ENCODE data around the gene SET. TPM values are rescaled to one million over a fixed set of nuclear protein-coding genes. Genes with fewer than 3 reads are reported as not detected.

The SET gene
- total and polyA plus RNA-seq, 5 donors: 86.1 to 210 (median 190) TPM

- peak; percentile 40 to 76 for ATAC-seq
- Histone ChIP-seq H3K4me3 (ENCODE audit: low read length) (peak overlapping the region; percentile 75), H3K27me3 (ENCODE audit: control insufficient read depth, insufficient read depth) (no peaks in the 10 kb centered on the region), H3K9me3 (ENCODE audit: control insufficient read depth, low read length) (no peaks in the 10 kb centered on the region), H3K4me1 (ENCODE audit: control insufficient read depth, insufficient read depth, low read length) (no peaks in the 10 kb centered on the region), H3K27ac (ENCODE audit: low read length) (peak overlapping the region; percentile 77)
- WGBS: 7% methylated on average over 55 of the region's 55 CpGs
- intact Hi-C loops (cut with DNase I): no loop called here
- DNase-seq: peak; percentile 75 to 82 (median 76)
Measured at GRCh38 chr9:128702949-128703615, 14.1 kb downstream of the SET start.

DNA sequence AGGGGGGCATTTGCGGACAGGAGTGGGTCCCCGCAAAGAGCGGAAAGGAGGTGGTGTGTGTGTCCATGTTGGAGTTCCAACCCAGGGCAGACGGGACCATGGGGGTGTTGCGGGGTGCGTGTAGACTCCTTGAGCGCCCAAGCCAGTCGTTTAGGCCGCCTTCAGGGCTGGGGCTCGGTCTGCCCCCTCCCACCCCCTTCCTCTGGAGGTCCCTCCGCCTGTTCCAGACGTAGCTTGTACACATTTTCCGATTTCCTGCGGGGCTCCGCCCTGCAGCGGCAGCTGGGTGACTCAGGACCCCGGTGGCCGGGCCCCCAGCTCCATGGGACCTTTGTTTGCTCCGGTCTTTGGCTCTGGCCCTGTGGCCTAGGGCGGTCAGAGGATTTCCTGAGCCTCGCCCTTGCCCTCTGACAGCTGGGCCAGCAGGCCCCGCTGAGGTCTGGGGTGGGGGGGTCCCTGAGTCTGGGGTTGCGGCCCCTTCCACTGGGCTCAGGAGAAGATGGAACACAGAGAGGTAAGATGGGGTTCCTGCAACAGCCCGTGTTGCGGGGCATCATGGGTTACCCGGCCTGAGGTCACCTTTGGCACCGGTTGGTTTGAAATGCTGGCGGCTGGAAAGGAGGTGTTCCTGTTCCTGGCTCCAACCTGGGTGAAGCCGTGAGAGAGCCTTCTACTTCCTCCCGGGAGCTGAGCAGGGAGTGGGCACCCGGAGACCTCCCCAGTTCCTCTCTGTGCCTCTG, 14.8 kb downstream of the SET start:
- peak overlapping the region; percentile 75 for H3K4me3 ChIP-seq (ENCODE audit: low read length)
- H3K27me3 ChIP-seq (ENCODE audit: control insufficient read depth, insufficient read depth): no peaks in the 10 kb centered on the region
- no peaks in the 10 kb centered on the region for H3K9me3 ChIP-seq (ENCODE audit: control insufficient read depth, low read length)
- peak overlapping the region; percentile 77 for H3K27ac ChIP-seq (ENCODE audit: low read length)
- intact Hi-C loops (cut with DNase I): no loop called here
- 69% methylated on average over 31 of the region's 31 CpGs for WGBS
- ATAC-seq (peak; percentile 60 to 87), DNase-seq (peak; percentile 85 to 89 (median 85))
- no peaks in the 10 kb centered on the region for H3K4me1 ChIP-seq (ENCODE audit: control insufficient read depth, insufficient read depth, low read length)

GRCh38 chr9:128704356-128704670, 15.3 kb downstream of the SET start:
- no peak overlapping the region for H3K4me3 ChIP-seq (ENCODE audit: low read length)
- no peak for ATAC-seq
- H3K27me3 ChIP-seq (ENCODE audit: control insufficient read depth, insufficient read depth): no peaks in the 10 kb centered on the region
- no peaks in the 10 kb centered on the region for H3K4me1 ChIP-seq (ENCODE audit: control insufficient read depth, insufficient read depth, low read length)
- no peaks in the 10 kb centered on the region for H3K9me3 ChIP-seq (ENCODE audit: control insufficient read depth, low read length)
- H3K27ac ChIP-seq (ENCODE audit: low read length): peak overlapping the region; percentile 32
- intact Hi-C loops (cut with DNase I): no loop called here
- DNase-seq: no peak
- whole genome bisulfite sequencing: 86% methylated on average over 5 of the region's 5 CpGs

DNA sequence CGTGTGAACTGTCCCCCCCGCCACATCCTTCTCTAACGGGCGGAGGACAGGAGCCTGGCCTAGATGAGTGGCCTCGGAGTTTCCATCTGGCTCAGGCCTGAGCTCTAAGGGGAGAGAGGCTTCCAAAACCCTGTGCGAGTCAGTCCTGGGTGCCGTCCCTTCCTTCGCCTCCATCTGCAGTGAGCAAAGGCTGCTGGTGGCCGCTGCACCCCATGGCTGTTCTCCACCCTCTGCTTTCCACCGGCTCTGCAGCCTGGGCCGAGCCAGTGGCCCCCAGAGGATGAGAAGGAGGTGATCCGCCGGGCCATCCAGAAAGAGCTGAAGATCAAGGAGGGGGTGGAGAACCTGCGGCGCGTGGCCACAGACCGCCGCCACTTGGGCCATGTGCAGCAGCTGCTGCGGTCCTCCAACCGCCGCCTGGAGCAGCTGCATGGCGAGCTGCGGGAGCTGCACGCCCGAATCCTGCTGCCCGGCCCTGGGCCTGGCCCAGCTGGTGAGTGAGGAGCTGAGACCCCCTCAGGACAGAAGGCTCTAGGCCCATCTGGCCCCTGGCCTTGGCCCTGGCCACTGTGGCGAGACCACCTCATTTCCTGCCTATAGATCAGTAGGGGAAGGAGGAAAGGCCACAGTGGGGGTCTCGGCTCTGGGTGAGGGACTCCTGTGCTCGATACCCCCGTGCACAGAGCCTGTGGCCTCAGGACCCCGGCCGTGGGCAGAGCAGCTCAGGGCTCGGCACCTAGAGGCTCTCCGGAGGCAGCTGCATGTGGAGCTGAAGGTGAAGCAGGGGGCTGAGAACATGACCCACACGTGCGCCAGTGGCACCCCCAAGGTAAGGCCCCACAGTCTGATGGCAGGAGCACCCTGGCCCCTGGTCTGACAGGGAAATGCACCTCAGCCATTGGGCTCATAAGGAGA, 16.3 kb downstream of the SET start:
- Histone ChIP-seq H3K27ac (ENCODE audit: low read length) (no peak overlapping the region), H3K4me1 (ENCODE audit: control insufficient read depth, insufficient read depth, low read length) (no peaks in the 10 kb centered on the region), H3K9me3 (ENCODE audit: control insufficient read depth, low read length) (no peaks in the 10 kb centered on the region), H3K27me3 (ENCODE audit: control insufficient read depth, insufficient read depth) (no peaks in the 10 kb centered on the region), H3K4me3 (ENCODE audit: low read length) (no peak overlapping the region)
- 88% methylated on average over 36 of the region's 36 CpGs for WGBS
- peak in 1 of 3 donors; percentile 40 for DNase-seq
- intact Hi-C loops (cut with DNase I): no loop called here
- no peak for ATAC-seq

DNA sequence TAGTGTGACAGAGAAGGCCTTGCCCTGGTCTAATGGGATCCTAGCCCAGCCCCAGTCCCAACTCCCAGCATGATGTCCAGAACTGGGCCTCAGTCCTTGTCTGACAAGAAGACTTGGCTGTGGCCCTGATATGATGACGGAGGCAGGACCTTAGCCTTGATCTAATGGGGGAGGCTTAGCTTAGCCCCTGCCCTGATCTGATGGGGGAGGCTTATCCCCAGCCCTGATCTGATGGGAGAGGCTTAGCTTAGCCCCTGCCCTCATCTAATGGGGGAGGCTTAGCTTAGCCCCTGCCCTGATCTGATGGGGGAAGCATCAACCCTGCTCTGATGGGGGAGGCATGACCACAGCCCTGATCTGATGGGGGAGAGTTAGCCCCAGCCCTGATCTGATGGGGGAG, 17.0 kb downstream of the SET start:
- Histone ChIP-seq H3K4me1 (ENCODE audit: control insufficient read depth, insufficient read depth, low read length) (no peaks in the 10 kb centered on the region), H3K27ac (ENCODE audit: low read length) (no peak overlapping the region), H3K9me3 (ENCODE audit: control insufficient read depth, low read length) (no peaks in the 10 kb centered on the region), H3K4me3 (ENCODE audit: low read length) (no peak overlapping the region), H3K27me3 (ENCODE audit: control insufficient read depth, insufficient read depth) (no peaks in the 10 kb centered on the region)
- 90% methylated on average over 1 of the region's 1 CpG for whole genome bisulfite sequencing
- ATAC-seq (no peak), DNase-seq (no peak)
- intact Hi-C loops (cut with DNase I): no loop called here

GRCh38 chr9:128706671-128707381, 17.8 kb downstream of the SET start:
- Histone ChIP-seq H3K9me3 (ENCODE audit: control insufficient read depth, low read length) (no peaks in the 10 kb centered on the region), H3K4me1 (ENCODE audit: control insufficient read depth, insufficient read depth, low read length) (no peaks in the 10 kb centered on the region), H3K27ac (ENCODE audit: low read length) (no peak overlapping the region), H3K27me3 (ENCODE audit: control insufficient read depth, insufficient read depth) (no peaks in the 10 kb centered on the region), H3K4me3 (ENCODE audit: low read length) (no peak overlapping the region)
- ATAC-seq (no peak), DNase-seq (peak in 2 of 3 donors; percentile 14 to 51)
- 80% methylated on average over 23 of the region's 23 CpGs for whole genome bisulfite sequencing
- intact Hi-C loops (cut with DNase I): no loop called here

DNA sequence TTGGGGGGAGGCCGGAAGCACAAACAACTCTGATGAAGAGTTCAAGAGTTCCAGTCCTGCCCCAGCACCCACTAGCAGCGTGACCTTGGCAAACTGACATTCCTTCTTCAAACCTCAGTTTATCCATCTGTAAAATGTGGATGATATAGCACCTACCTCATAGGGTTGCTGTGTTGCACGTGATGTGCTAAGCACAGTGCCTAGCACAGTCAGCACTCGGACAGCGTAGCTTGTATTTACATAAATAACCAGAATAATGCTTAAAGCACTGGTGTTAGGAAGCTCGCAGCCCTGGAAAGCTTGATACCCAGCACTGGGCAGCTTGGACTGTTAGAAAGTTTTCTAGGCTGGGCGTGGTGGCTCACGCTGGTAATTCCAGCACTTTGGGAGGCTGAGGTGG, 18.4 kb downstream of the SET start:
- no peak overlapping the region for H3K27ac ChIP-seq (ENCODE audit: low read length)
- H3K4me1 ChIP-seq (ENCODE audit: control insufficient read depth, insufficient read depth, low read length): no peaks in the 10 kb centered on the region
- no peak for ATAC-seq
- intact Hi-C loops (cut with DNase I): no loop called here
- no peaks in the 10 kb centered on the region for H3K27me3 ChIP-seq (ENCODE audit: control insufficient read depth, insufficient read depth)
- no peak overlapping the region for H3K4me3 ChIP-seq (ENCODE audit: low read length)
- 95% methylated on average over 8 of the region's 8 CpGs for WGBS
- no peaks in the 10 kb centered on the region for H3K9me3 ChIP-seq (ENCODE audit: control insufficient read depth, low read length)
- no peak for DNase-seq

GRCh38 chr9:128712451-128713410, 23.7 kb downstream of the SET start:
- intact Hi-C loops (cut with DNase I): no loop called here
- ATAC-seq (peak in 1 of 2 donors; percentile 16), DNase-seq (peak in 1 of 3 donors; percentile 61)
- Histone ChIP-seq H3K4me1 (ENCODE audit: control insufficient read depth, insufficient read depth, low read length) (no peaks in the 10 kb centered on the region), H3K4me3 (ENCODE audit: low read length) (no peak overlapping the region), H3K27me3 (ENCODE audit: control insufficient read depth, insufficient read depth) (no peaks in the 10 kb centered on the region), H3K9me3 (ENCODE audit: control insufficient read depth, low read length) (no peaks in the 10 kb centered on the region), H3K27ac (ENCODE audit: low read length) (no peak overlapping the region)
- 91% methylated on average over 26 of the region's 26 CpGs for WGBS

DNA sequence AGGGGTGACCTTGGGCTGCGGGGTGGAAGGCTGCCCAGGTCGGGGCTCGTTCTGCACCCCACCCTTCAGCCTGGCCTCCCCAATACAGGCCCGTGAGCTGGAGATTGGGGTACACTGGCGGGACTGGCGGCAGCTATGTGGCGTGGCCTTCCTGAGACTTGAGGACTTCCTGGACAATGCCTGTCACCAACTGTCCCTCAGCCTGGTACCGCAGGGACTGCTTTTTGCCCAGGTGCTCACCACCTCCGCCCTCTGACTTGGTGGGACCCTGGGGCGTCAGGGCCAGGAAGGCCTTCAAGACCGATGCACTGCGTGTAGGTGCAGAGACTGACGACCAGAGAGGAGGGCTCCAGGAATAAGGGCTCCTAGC, 24.4 kb downstream of the SET start:
- no peaks in the 10 kb centered on the region for H3K27me3 ChIP-seq (ENCODE audit: control insufficient read depth, insufficient read depth)
- H3K4me1 ChIP-seq (ENCODE audit: control insufficient read depth, insufficient read depth, low read length): no peaks in the 10 kb centered on the region
- no peaks in the 10 kb centered on the region for H3K9me3 ChIP-seq (ENCODE audit: control insufficient read depth, low read length)
- H3K27ac ChIP-seq (ENCODE audit: low read length): no peak overlapping the region
- ATAC-seq (no peak), DNase-seq (no peak)
- no peak overlapping the region for H3K4me3 ChIP-seq (ENCODE audit: low read length)
- intact Hi-C loops (cut with DNase I): no loop called here
- WGBS: 94% methylated on average over 13 of the region's 13 CpGs
